Ovary (tissue), 3 donors: ENCODE results near the gene NXF3.

Experiments used
- CTCF ChIP-seq, 3 donors: fragments of 450-650 bp in 2 of 3; fragments of 200-600 bp in 1 of 3; IDR thresholded peaks; one replicate each; pipeline versions ENCODE4 v1.5.1 to v1.8.0; 2016 to 2022; ENCODE audit warnings: antibody characterized with exemption in 3 of 3, mild to moderate bottlenecking in 1 of 3
- EP300 ChIP-seq: sonication (generic); formaldehyde crosslinking; IDR thresholded peaks from one replicate; pipeline ENCODE4 v1.6.1; 2017; ENCODE audit warnings: antibody characterized with exemption
- POLR2A ChIP-seq: fragments of 450-650 bp; IDR thresholded peaks from one replicate; pipeline ENCODE4 v1.6.1; 2017; ENCODE audit warnings: antibody characterized with exemption, mild to moderate bottlenecking, moderate library complexity
- donor health status: DM: no; HTN: no; CAD: no.

GRCh38 chrX:103120748-103121147, 27.8 kb upstream of the NXF3 start:
- TF ChIP-seq CTCF (IDR thresholded peaks at IDR 0.05), result no peak
- no peak for TF ChIP-seq EP300
- no peak for TF ChIP-seq POLR2A
